KMS-11 (cell line): ENCODE measurements around the gene CDK4.

Experiments used
- H2AFZ ChIP-seq: fragments of 200-600 bp; sonication (generic); 2 replicates; pipeline ENCODE4 v1.6.1; 2016; ENCODE audit warnings: antibody characterized with exemption, mixed run types, low read depth
- H3K27ac ChIP-seq: fragments of 200-600 bp; sonication (generic); 2 replicates; pipeline ENCODE4 v1.6.1; 2016; ENCODE audit warnings: mild to moderate bottlenecking, mixed run types
- H3K27me3 ChIP-seq: fragments of 200-600 bp; sonication (generic); 2 replicates; pipeline ENCODE4 v1.6.1; 2017; ENCODE audit warnings: mild to moderate bottlenecking, low read depth, mixed run types, moderate library complexity; ENCODE audit not compliant: insufficient read depth
- H3K36me3 ChIP-seq: fragments of 200-600 bp; sonication (generic); 2 replicates; pipeline ENCODE4 v1.6.1; 2017; ENCODE audit warnings: mild to moderate bottlenecking, mixed run types; ENCODE audit not compliant: insufficient read depth
- H3K4me1 ChIP-seq: fragments of 200-600 bp; sonication (generic); 2 replicates; pipeline ENCODE4 v1.6.1; 2016; ENCODE audit warnings: mild to moderate bottlenecking, low read depth, mixed run types; ENCODE audit not compliant: poor library complexity, severe bottlenecking
- H3K4me2 ChIP-seq: fragments of 200-600 bp; sonication (generic); 2 replicates; pipeline ENCODE4 v1.7.0; 2016; ENCODE audit warnings: mild to moderate bottlenecking, mixed run types
- H3K4me3 ChIP-seq: fragments of 200-600 bp; sonication (generic); IDR thresholded peaks from 2 replicates; pipeline ENCODE4 v1.6.1; 2017; ENCODE audit warnings: low read depth, low read length, mixed read lengths; ENCODE audit not compliant: insufficient read depth
- H3K79me2 ChIP-seq: fragments of 200-600 bp; sonication (generic); 2 replicates; pipeline ENCODE4 v1.6.1; 2016; ENCODE audit warnings: low read depth, mixed run types; ENCODE audit not compliant: insufficient read depth
- H3K9ac ChIP-seq: fragments of 200-600 bp; sonication (generic); 2 replicates; pipeline ENCODE4 v1.6.1; 2016; ENCODE audit warnings: mild to moderate bottlenecking, mixed run types
- H4K20me1 ChIP-seq: fragments of 200-600 bp; sonication (generic); 2 replicates; pipeline ENCODE4 v1.6.1; 2016; ENCODE audit warnings: mild to moderate bottlenecking, mixed run types; ENCODE audit not compliant: insufficient read depth
- CTCF ChIP-seq: fragments of 200-600 bp; sonication (generic); conservative IDR thresholded peaks from 2 replicates; pipeline ENCODE4 v1.6.1; 2017; ENCODE audit warnings: low read depth, mild to moderate bottlenecking, antibody characterized with exemption, low read length, moderate library complexity, mixed read lengths

The CDK4 gene

GRCh38 chr12:57739914-57740538 lies 12.1 kb downstream of the CDK4 start:
- Histone ChIP-seq H3K79me2 (no peaks in the 10 kb centered on the region), H3K36me3 (no peaks in the 10 kb centered on the region), H4K20me1 (no peaks in the 10 kb centered on the region), H3K27me3 (peaks cover 5% of the 10 kb centered on the region; the same call in 1 of the 2 replicates), H3K4me1 (peaks cover 32% of the 10 kb centered on the region), H3K27ac (no peak overlapping the region), H3K4me2 (no peak overlapping the region), H3K4me3 (no peak overlapping the region), H3K9ac (no peak overlapping the region), H2AFZ (no peak overlapping the region)
- no peak for TF ChIP-seq CTCF

GRCh38 chr12:57739387-57739786 lies 12.7 kb downstream of the CDK4 start:
- Histone ChIP-seq H3K79me2 (no peaks in the 10 kb centered on the region), H3K4me1 (peaks cover 32% of the 10 kb centered on the region), H3K36me3 (no peaks in the 10 kb centered on the region), H3K27ac (no peak overlapping the region), H3K4me3 (no peak overlapping the region), H3K4me2 (no peak overlapping the region), H2AFZ (no peak overlapping the region), H3K9ac (no peak overlapping the region), H3K27me3 (peaks cover 7% of the 10 kb centered on the region; the same call in 1 of the 2 replicates), H4K20me1 (no peaks in the 10 kb centered on the region)
- TF ChIP-seq CTCF, result no peak

- H3K4me2 ChIP-seq, result no peak within 1 kb of the TSS
- peaks cover 26% of the 10 kb centered on the region for H3K4me1 ChIP-seq
- H3K4me3 ChIP-seq, result no peak within 1 kb of the TSS
- H3K9ac ChIP-seq, result no peak within 1 kb of the TSS
- H3K36me3 ChIP-seq, result no peaks in the 10 kb centered on the region
- H3K27ac ChIP-seq, result no peak within 1 kb of the TSS
- no peak for TF ChIP-seq CTCF
- no peaks in the 10 kb centered on the region for H3K79me2 ChIP-seq
- H2AFZ ChIP-seq, result no peak within 1 kb of the TSS
- peaks cover 10% of the 10 kb centered on the region; the same call in 1 of the 2 replicates for H3K27me3 ChIP-seq
- no peaks in the 10 kb centered on the region for H4K20me1 ChIP-seq
Measured at GRCh38 chr12:57738661-57739237, 13.4 kb downstream of the CDK4 start, which contains the start of gene AGAP2. Gene AGAP2, minus strand, starts transcription at chr12:57738742. Its CDS starts 496 bp downstream, at chr12:57738246.

- peaks cover 18% of the 10 kb centered on the region for H3K4me1 ChIP-seq
- peaks cover 10% of the 10 kb centered on the region; the same call in 1 of the 2 replicates for H3K27me3 ChIP-seq
- no peak overlapping the region for H3K9ac ChIP-seq
- H2AFZ ChIP-seq, result no peak overlapping the region
- no peaks in the 10 kb centered on the region for H3K36me3 ChIP-seq
- H3K79me2 ChIP-seq, result no peaks in the 10 kb centered on the region
- H3K4me3 ChIP-seq, result no peak overlapping the region
- H3K27ac ChIP-seq, result no peak overlapping the region
- H4K20me1 ChIP-seq, result no peaks in the 10 kb centered on the region
- TF ChIP-seq CTCF, result no peak
- H3K4me2 ChIP-seq, result no peak overlapping the region
Measured at GRCh38 chr12:57737467-57738460, 14.3 kb downstream of the CDK4 start.
